T-helper 9 cell (primary cell): ENCODE results near the gene CHD2.

Experiments
- DNase-seq: peaks from one replicate; pipeline ENCODE4 v3.0.0-alpha.2; 2020

Gene CHD2

GRCh38 chr15:93072011-93072410 is 171.9 kb downstream of the CHD2 start:
- no peak for DNase-seq

- no peak for DNase-seq
Observed at GRCh38 chr15:93072411-93073394, 172.6 kb downstream of the CHD2 start.

DNA sequence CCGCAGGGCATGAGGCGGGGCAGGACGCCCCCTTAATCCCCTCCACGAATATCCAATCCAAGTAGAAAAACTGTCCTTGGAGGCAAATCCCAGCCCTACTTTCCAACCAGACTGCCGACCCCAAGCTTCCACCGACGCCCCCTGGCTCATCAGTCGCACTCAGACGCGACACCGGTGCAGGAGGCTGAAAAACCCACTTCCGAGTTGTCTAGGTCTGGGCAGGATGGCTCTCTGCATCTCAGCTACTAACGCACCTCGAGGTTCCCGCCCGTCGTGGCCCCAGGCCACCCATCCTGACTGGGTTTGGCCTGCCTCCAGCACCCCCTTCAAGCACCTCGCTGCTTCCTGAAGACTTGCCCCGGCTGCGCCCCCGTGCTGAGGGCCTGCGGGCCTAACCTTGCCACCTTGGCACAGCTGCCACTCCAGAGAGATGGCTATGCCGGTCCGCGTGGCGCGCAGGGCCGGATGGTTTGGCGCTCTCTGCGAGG is 173.4 kb downstream of the CHD2 start:
- DNase-seq = no peak

- DNase-seq = no peak
Observed at GRCh38 chr15:93074599-93074998, 174.5 kb downstream of the CHD2 start.

DNA sequence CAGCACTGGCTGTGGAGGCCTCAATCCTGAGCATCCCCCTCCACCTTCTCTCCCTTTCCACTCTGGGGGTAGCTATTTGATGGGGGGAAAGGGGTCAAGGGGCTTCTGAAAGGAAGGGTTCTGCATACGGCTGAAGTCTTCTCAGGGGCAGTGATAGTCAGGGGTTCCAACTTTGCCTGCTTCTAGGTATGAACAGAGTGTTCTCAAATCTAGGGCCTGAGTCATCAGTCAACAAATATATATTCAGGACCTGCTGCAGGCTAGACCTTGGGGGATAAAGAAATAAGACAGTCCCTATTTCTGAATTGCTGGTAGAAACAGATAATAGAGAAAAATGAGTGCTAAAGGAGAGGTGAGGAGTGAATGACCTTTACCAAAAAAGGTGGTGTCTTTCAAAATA is 176.1 kb downstream of the CHD2 start:
- no peak for DNase-seq

- no peak for DNase-seq
Observed at GRCh38 chr15:93076875-93077274, 176.8 kb downstream of the CHD2 start.
